ENCODE results near the gene TEKT3.

DNA sequence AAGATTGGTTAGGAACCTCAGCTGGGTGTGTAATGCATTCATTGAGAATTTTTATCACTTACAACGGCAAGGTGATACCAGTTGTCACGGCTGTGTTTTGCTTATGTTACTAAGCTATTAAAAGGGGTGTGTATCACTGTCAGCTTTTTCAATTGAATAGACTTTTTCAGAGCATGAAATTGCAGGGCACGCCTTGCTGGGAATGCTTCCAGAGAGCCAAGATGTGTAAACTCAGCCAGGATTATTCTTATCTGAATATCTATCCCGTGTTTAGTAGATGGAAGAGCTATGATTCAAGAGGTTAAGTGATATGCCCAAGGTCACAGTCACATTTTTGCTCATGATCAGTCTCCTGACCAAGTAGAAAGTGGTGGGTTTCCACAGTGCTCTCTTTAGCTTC lies 6.6 kb upstream of the TEKT3 start:
- TF ChIP-seq, protein P1, sequence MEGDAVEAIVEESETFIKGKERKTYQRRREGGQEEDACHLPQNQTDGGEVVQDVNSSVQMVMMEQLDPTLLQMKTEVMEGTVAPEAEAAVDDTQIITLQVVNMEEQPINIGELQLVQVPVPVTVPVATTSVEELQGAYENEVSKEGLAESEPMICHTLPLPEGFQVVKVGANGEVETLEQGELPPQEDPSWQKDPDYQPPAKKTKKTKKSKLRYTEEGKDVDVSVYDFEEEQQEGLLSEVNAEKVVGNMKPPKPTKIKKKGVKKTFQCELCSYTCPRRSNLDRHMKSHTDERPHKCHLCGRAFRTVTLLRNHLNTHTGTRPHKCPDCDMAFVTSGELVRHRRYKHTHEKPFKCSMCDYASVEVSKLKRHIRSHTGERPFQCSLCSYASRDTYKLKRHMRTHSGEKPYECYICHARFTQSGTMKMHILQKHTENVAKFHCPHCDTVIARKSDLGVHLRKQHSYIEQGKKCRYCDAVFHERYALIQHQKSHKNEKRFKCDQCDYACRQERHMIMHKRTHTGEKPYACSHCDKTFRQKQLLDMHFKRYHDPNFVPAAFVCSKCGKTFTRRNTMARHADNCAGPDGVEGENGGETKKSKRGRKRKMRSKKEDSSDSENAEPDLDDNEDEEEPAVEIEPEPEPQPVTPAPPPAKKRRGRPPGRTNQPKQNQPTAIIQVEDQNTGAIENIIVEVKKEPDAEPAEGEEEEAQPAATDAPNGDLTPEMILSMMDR (IDR thresholded peaks at IDR 0.05) = no peak
- TF ChIP-seq POLR2AphosphoS5 (IDR thresholded peaks at IDR 0.05) (no peak), EP300 (IDR thresholded peaks at IDR 0.05) (no peak)

All from esophagus muscularis mucosa (tissue), 4 donors.